Smooth muscle cell (in vitro differentiated cells): Measurements from ENCODE around the gene CDR2. TPM values are rescaled to one million over a fixed set of nuclear protein-coding genes. Genes with fewer than 3 reads are reported as not detected.

Experiments used
- DNase-seq: peaks from one replicate; lab custom pipeline; 2025; ENCODE audit not compliant: unreplicated experiment; lab: John Stamatoyannopoulos, UW
- H2AFZ ChIP-seq: fragments of 200-600 bp; sonication (generic); 2 replicates; pipeline ENCODE4 v1.6.0; 2016; ENCODE audit warnings: antibody characterized with exemption, low read depth, mild to moderate bottlenecking
- H3F3A ChIP-seq: fragments of 200-600 bp; sonication (generic); 2 replicates; pipeline ENCODE4 v1.6.0; 2017; ENCODE audit warnings: antibody characterized with exemption, low read depth
- H3K27ac ChIP-seq: fragments of 200-600 bp; sonication (generic); 2 replicates; pipeline ENCODE4 v1.5.1; 2016; ENCODE audit warnings: low read depth, mild to moderate bottlenecking
- H3K27me3 ChIP-seq: fragments of 200-600 bp; sonication (generic); 2 replicates; pipeline ENCODE4 v1.6.1; 2016; ENCODE audit warnings: low read depth, mild to moderate bottlenecking
- H3K36me3 ChIP-seq: fragments of 200-600 bp; sonication (generic); 2 replicates; pipeline ENCODE4 v1.5.1; 2016; ENCODE audit warnings: low read depth
- H3K4me1 ChIP-seq: fragments of 200-600 bp; sonication (generic); 2 replicates; pipeline ENCODE4 v1.5.1; 2016; ENCODE audit warnings: low read depth
- H3K4me2 ChIP-seq: fragments of 200-600 bp; sonication (generic); 2 replicates; pipeline ENCODE4 v1.6.0; 2016; ENCODE audit warnings: mild to moderate bottlenecking
- H3K4me3 ChIP-seq: fragments of 200-600 bp; sonication (generic); 2 replicates; pipeline ENCODE4 v1.5.1; 2016; ENCODE audit warnings: mild to moderate bottlenecking
- H3K79me2 ChIP-seq: fragments of 200-600 bp; sonication (generic); 2 replicates; pipeline ENCODE4 v1.6.0; 2016; ENCODE audit warnings: low read depth, mild to moderate bottlenecking
- H3K9ac ChIP-seq: fragments of 200-600 bp; sonication (generic); 2 replicates; pipeline ENCODE4 v1.6.0; 2016; ENCODE audit warnings: low read depth
- H3K9me3 ChIP-seq: fragments of 200-600 bp; sonication (generic); replicated peaks from 2 replicates; pipeline ENCODE4 v1.5.1; 2016; ENCODE audit warnings: low read depth
- H4K20me1 ChIP-seq: fragments of 200-600 bp; sonication (generic); 2 replicates; pipeline ENCODE4 v1.6.0; 2016; ENCODE audit warnings: low read depth
- WGBS: methylation state at CpG from one replicate; pipeline ENCODE4 v1.1.7; 2016; ENCODE audit warnings: low lambda C conversion rate; 5-methylcytosine and 5-hydroxymethylcytosine counted together
- polyA plus RNA-seq: library from polyadenylated mRNA; unstranded; fragments of >200 nt; fragmentation: Nextera tagmentation; extraction: Ambion mirVana; gene quantifications from 2 replicates; pipeline ENCODE4 v1.2.1, GENCODE V29; 2016
- total RNA-seq: library from RNA; depleted of rRNA; stranded (reverse); fragments of >200 nt; gene quantifications from 2 replicates; pipeline ENCODE4 v1.2.3, GENCODE V29; 2014
- TF ChIP-seq, protein P1 (sequence below): fragments of 200-600 bp; sonication (generic); IDR thresholded peaks from 2 replicates; pipeline ENCODE4 v1.5.1; 2017; ENCODE audit warnings: borderline replicate concordance, mild to moderate bottlenecking, antibody characterized with exemption; ENCODE audit not compliant: insufficient read depth, poor library complexity, severe bottlenecking

Gene CDR2
- total and polyA plus RNA-seq, 2 experiments from 2014 or later = 47.4 to 67.3 TPM

DNA sequence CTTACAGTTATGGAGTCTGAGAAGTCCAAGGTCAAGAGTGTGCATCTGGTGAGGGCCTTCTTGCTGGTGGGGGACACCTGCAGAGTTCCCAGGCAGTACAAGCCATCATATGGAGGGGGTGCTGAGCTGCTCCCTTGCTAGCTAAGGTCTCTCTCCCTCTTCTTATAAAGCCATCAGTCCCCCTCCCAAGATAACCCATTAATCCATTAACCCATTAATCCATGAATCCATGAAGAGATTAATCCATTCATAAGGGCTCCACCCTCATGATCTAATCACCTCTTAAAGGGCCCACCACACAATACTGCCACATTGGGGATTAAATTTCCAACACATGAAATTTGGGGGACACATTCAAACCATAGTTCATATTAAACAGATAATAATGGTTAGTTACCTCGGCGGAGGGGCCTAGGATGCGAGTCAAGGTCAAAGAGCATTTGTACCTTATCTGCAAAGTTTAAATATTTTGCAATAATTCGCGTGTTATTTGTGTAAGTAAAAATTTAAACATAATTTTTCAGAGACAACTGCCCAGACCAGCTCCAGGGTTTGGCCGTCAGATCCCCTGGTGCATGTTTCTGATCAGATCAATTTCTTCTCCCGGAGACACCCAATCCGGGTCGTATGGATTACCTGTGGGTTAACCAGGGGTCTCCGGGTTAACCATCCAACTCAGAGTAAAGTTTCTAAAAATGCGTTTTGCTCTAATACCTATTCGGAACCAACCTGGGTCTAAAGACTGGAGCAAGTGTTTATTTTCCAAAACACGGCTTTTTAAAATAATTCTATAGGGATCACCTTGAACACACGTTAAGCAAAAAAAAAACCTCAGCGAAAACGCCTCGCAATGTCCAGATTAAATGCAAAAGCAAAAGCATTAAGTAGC is 78.0 kb downstream of the CDR2 start:
- Histone ChIP-seq H3K4me2 (peak overlapping the region; percentile 90), H3K9me3 (no peaks in the 10 kb centered on the region), H3K9ac (peak overlapping the region; percentile 62), H3K27me3 (no peaks in the 10 kb centered on the region), H3K4me3 (peak overlapping the region; percentile 90), H3K27ac (no peak overlapping the region), H3K4me1 (peaks cover 5% of the 10 kb centered on the region), H4K20me1 (peaks cover 30% of the 10 kb centered on the region), H3K79me2 (peaks cover 21% of the 10 kb centered on the region), H3F3A (peaks cover 5% of the 10 kb centered on the region), H3K36me3 (no peaks in the 10 kb centered on the region), H2AFZ (peak overlapping the region; percentile 80)
- TF ChIP-seq, protein P1, sequence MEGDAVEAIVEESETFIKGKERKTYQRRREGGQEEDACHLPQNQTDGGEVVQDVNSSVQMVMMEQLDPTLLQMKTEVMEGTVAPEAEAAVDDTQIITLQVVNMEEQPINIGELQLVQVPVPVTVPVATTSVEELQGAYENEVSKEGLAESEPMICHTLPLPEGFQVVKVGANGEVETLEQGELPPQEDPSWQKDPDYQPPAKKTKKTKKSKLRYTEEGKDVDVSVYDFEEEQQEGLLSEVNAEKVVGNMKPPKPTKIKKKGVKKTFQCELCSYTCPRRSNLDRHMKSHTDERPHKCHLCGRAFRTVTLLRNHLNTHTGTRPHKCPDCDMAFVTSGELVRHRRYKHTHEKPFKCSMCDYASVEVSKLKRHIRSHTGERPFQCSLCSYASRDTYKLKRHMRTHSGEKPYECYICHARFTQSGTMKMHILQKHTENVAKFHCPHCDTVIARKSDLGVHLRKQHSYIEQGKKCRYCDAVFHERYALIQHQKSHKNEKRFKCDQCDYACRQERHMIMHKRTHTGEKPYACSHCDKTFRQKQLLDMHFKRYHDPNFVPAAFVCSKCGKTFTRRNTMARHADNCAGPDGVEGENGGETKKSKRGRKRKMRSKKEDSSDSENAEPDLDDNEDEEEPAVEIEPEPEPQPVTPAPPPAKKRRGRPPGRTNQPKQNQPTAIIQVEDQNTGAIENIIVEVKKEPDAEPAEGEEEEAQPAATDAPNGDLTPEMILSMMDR = no peak
- no peak for DNase-seq
- WGBS = 11% methylated on average over 17 of the region's 17 CpGs

Other genes starting within 250 kb of the CDR2 start
- gene SDR42E2, start 212.1 kb downstream of the CDR2 start, total RNA-seq = not detected in 2 replicates
- gene SDR42E2, start 212.1 kb downstream of the CDR2 start, polyA plus RNA-seq = 0.18 and 0.26 TPM in 2 replicates
- 10.8 and 12.8 TPM in 2 replicates for gene EEF2K, start 168.3 kb downstream of the CDR2 start, total RNA-seq
- 8.7 and 10.6 TPM in 2 replicates for gene EEF2K, start 168.3 kb downstream of the CDR2 start, polyA plus RNA-seq
- 29.1 and 31.2 TPM in 2 replicates for gene POLR3E, start 77.2 kb downstream of the CDR2 start, total RNA-seq
- 13.9 and 21.2 TPM in 2 replicates for gene POLR3E, start 77.2 kb downstream of the CDR2 start, polyA plus RNA-seq
- gene NPIPB5, start 136.3 kb upstream of the CDR2 start, total RNA-seq = 61.2 and 63.6 TPM in 2 replicates
- gene NPIPB5, start 136.3 kb upstream of the CDR2 start, polyA plus RNA-seq = 14.6 and 68.3 TPM in 2 replicates